SK-N-MC (cell line): Measurements from ENCODE around the gene STX16.

Experiments
- EZH2 ChIP-seq: fragments of 200-600 bp; sonication (generic); IDR thresholded peaks from one replicate; pipeline ENCODE4 v1.6.1; 2017; ENCODE audit warnings: antibody characterized with exemption
- FOXP2 ChIP-seq: optimal IDR thresholded peaks from 2 replicates; pipeline ENCODE3; 2011; ENCODE audit warnings: mild to moderate bottlenecking, moderate library complexity; ENCODE audit not compliant: insufficient read depth; ENCODE audit errors: extremely low read length, control extremely low read depth
- POLR2AphosphoS5 ChIP-seq: IDR thresholded peaks from 2 replicates; pipeline ENCODE4 v1.6.1; 2012; ENCODE audit warnings: mild to moderate bottlenecking, low read depth, low read length, borderline replicate concordance

DNA sequence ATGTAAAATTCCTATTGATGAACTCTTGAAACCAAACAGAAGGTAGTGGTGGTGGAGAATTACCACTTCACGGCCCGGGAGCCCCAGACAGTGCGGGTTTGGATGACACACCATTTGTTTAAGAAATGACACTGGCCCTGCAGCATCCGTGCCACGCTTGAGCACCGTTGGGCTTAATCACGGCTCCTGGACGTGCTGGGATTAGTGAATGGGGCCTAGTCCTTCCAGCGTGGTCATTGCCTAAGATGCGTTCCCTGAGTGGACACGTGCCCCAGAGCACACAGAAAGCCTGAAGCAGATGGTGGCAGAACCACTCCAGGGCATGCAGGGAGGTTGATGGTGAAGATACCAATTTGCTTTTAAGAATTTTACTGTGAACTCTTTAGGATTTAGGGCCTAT, 14.5 kb downstream of the STX16 start:
- TF ChIP-seq FOXP2 (no peak), EZH2 (no peak), POLR2AphosphoS5 (no peak)
